Measurements from ENCODE around the gene PHACTR1. TPM values are rescaled to one million over a fixed set of nuclear protein-coding genes. Genes with fewer than 3 reads are reported as not detected.
A peak's percentile ranks its signal among the peaks of the same experiment; 100 is the strongest.

Gene PHACTR1
- polyA plus RNA-seq, 2 of the 4 experiments (the other 2 are of a cell fraction): not detected

GRCh38 chr6:12909833-12910232, 193.3 kb downstream of the PHACTR1 start:
- no peak overlapping the region for H3K27ac ChIP-seq
- 52% methylated on average over 6 of the region's 6 CpGs for WGBS (ENCODE audit: missing lambda C conversion rate)
- no peak overlapping the region for H3K4me2 ChIP-seq
- ATAC-seq (no peak), DNase-seq (ENCODE audit: low read depth in 1 of 2, low spot score in 1 of 2) (no peak), FAIRE-seq (no peak)
- H3K9me3 ChIP-seq: no peaks in the 10 kb centered on the region
- no peaks in the 10 kb centered on the region for H3K4me1 ChIP-seq
- H3K4me3 ChIP-seq: no peak overlapping the region
- POLR2A ChIA-PET: no interaction called here
- CTCF ChIA-PET: interaction anchor here (0.6 to 3.6 kb wide), 2 partner anchors 279 to 422 kb away, joined by 4 to 22 read pairs; no protein-coding TSS in a partner anchor
- TF ChIP-seq CTCF (IDR thresholded peaks at IDR 0.05) (no peak), FOSB (CRISPR knock-in tag; IDR thresholded peaks at IDR 0.05) (no peak), NPAS2 (CRISPR knock-in tag; IDR thresholded peaks at IDR 0.05; ENCODE audit: borderline replicate concordance) (no peak), EHMT2 (IDR thresholded peaks at IDR 0.05; ENCODE audit: low read depth) (no peak), JUN (IDR thresholded peaks at IDR 0.05) (no peak), ZNF302 (CRISPR knock-in tag; IDR thresholded peaks at IDR 0.05) (no peak), RCOR1 (IDR thresholded peaks at IDR 0.05; ENCODE audit: low read depth, low read length) (no peak), NFE2L2 (conservative IDR thresholded peaks at IDR 0.05; ENCODE audit: low read length) (no peak), JUNB (IDR thresholded peaks at IDR 0.05) (no peak), RAD21 (conservative IDR thresholded peaks at IDR 0.05 in 1 of 2, IDR thresholded peaks at IDR 0.05 in 1 of 2) (no peak), MAZ (IDR thresholded peaks at IDR 0.05; ENCODE audit: borderline replicate concordance, low read depth, low read length) (no peak), HDAC2 (IDR thresholded peaks at IDR 0.05) (no peak), PBX3 (IDR thresholded peaks at IDR 0.05) (no peak), MAX (IDR thresholded peaks at IDR 0.05) (no peak)
- TF ChIP-seq, protein P1, sequence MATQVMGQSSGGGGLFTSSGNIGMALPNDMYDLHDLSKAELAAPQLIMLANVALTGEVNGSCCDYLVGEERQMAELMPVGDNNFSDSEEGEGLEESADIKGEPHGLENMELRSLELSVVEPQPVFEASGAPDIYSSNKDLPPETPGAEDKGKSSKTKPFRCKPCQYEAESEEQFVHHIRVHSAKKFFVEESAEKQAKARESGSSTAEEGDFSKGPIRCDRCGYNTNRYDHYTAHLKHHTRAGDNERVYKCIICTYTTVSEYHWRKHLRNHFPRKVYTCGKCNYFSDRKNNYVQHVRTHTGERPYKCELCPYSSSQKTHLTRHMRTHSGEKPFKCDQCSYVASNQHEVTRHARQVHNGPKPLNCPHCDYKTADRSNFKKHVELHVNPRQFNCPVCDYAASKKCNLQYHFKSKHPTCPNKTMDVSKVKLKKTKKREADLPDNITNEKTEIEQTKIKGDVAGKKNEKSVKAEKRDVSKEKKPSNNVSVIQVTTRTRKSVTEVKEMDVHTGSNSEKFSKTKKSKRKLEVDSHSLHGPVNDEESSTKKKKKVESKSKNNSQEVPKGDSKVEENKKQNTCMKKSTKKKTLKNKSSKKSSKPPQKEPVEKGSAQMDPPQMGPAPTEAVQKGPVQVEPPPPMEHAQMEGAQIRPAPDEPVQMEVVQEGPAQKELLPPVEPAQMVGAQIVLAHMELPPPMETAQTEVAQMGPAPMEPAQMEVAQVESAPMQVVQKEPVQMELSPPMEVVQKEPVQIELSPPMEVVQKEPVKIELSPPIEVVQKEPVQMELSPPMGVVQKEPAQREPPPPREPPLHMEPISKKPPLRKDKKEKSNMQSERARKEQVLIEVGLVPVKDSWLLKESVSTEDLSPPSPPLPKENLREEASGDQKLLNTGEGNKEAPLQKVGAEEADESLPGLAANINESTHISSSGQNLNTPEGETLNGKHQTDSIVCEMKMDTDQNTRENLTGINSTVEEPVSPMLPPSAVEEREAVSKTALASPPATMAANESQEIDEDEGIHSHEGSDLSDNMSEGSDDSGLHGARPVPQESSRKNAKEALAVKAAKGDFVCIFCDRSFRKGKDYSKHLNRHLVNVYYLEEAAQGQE (IDR thresholded peaks at IDR 0.05): no peak

DNA sequence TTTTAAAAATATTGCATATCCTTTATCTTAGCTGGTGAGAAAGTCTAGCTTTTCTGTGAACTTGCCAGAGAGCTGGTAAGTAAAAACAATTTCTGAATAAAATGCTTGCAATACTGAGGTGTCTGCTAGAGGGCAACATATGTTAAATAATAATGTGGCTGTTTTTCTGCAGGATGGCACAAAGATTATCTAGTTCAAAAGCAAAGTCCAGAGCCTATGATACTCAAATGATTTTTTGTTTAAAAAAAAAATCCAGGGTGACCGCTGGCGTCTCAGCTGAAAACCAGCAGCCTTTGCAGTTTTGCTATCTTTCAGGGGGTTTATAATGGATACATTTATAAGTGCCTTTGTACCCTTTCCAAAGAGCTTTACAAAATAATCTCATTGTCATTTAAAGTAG, 194.9 kb downstream of the PHACTR1 start:
- Histone ChIP-seq H3K4me2 (no peak overlapping the region), H3K4me3 (no peak overlapping the region), H3K4me1 (no peaks in the 10 kb centered on the region), H3K9me3 (no peaks in the 10 kb centered on the region), H3K27ac (no peak overlapping the region)
- no peak for ATAC-seq
- TF ChIP-seq CHD4 (IDR thresholded peaks at IDR 0.05; ENCODE audit: borderline replicate concordance) (no peak), SMC3 (IDR thresholded peaks at IDR 0.05) (peak; percentile 42; the same call in 1 of the 3 replicates), RAD21 (conservative IDR thresholded peaks at IDR 0.05 in 1 of 2, IDR thresholded peaks at IDR 0.05 in 1 of 2) (peak; percentile 53 to 61), FOSL2 (IDR thresholded peaks at IDR 0.05) (no peak), FOSL2 (CRISPR knock-in tag; IDR thresholded peaks at IDR 0.05) (no peak), CTCF (IDR thresholded peaks at IDR 0.05) (peak; percentile 47)
- ChIA-PET CTCF (interaction anchor here (0.5 to 3.6 kb wide), 14 partner anchors 11 to 1323 kb away, joined by 3 to 22 read pairs (median 4); partner anchors contain the start of gene TBC1D7), POLR2A (interaction anchor here (2.6 kb wide), 1 partner anchor 418 kb away, joined by 14 read pairs; the partner anchor contains the start of gene TBC1D7)
- no peak for FAIRE-seq
- peak; percentile 2 to 19 for DNase-seq (ENCODE audit: low read depth in 1 of 2, low spot score in 1 of 2)
- whole genome bisulfite sequencing (ENCODE audit: missing lambda C conversion rate): 3% methylated on average over 2 of the region's 2 CpGs

All from A549 (cell line).